GM12872 (cell line): Measurements from ENCODE around the gene DAZAP1.

Experiments
- TF ChIP-seq, protein P1 (sequence below): IDR thresholded peaks from 3 replicates; pipeline ENCODE4 v1.5.1; 2011; ENCODE audit warnings: low read depth, mild to moderate bottlenecking, low read length, moderate library complexity; ENCODE audit not compliant: insufficient read depth

DAZAP1 gene

DNA sequence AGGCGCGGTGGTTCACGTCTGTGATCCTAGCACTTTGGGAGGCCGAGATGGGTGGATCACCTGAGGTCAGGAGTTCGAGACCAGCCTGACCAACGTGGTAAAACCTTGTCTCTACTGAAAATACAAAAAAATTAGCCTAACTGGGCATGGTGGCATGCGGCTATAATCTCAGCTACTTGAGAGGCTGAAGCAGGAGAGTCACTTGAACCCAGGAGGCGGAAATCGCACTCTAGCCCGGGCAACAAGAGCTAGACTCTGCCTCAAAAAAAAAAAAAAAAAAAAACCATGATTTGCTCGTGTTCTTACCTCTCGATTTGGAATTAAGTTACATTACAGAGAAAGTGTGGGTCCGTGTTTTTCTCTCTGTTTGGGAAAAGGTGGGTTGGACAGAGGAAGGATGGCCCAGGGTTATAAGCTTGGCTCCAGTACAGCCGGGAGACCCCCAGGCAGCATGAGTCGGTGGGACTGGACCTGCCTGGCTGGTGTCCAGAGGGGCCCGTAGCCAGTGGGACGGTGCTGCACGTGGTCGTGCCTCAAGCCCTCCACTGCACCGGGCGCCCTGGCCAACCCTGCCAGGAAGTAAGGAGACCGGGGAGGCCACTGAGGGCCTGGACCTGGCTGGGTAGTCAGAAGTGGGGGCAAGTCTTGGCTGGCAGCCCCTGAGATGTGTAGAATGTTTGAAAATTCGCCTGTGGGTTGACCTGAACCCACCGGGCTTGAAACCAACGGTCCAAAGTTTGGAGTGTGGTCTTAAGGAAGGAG lies 34.5 kb downstream of the DAZAP1 start:
- TF ChIP-seq, protein P1, sequence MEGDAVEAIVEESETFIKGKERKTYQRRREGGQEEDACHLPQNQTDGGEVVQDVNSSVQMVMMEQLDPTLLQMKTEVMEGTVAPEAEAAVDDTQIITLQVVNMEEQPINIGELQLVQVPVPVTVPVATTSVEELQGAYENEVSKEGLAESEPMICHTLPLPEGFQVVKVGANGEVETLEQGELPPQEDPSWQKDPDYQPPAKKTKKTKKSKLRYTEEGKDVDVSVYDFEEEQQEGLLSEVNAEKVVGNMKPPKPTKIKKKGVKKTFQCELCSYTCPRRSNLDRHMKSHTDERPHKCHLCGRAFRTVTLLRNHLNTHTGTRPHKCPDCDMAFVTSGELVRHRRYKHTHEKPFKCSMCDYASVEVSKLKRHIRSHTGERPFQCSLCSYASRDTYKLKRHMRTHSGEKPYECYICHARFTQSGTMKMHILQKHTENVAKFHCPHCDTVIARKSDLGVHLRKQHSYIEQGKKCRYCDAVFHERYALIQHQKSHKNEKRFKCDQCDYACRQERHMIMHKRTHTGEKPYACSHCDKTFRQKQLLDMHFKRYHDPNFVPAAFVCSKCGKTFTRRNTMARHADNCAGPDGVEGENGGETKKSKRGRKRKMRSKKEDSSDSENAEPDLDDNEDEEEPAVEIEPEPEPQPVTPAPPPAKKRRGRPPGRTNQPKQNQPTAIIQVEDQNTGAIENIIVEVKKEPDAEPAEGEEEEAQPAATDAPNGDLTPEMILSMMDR: no peak

DNA sequence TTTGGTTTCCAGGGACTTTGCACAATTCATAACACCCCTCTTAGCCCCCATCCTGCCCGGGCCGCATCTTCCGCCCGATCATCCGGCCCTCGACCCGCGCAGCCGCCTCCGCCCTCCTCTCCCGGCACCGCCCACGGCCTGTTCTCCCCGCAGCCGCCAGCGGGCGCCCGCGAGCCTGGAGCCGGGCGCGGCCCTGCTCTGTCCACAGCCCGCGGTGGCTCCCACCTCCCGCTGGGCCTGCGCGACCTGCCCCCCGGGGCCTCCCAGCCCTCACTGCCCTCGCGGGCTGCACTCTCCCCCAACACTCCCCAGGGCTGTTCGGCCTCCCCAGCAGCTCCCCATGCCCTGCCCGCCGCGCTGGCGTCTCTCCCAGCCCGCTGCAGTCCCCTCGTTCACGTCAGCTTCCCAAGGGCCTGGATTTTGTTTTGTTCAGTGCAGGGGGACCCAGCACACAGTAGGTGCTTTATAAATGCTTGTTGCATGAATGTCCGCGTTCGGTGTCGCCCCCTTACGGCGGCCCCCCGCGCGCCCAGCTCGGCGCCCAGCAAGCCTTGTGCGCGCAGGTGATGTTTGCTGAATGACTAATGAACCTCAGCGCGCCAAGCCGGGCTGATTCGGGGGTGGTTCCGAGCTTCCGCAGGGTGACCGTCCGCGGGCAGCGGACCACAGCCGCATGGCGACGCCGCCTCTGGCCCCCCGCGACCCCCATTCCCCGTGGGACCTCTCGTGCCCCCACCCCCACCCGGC lies 38.0 kb downstream of the DAZAP1 start:
- TF ChIP-seq, protein P1: peak; percentile 86

DNA sequence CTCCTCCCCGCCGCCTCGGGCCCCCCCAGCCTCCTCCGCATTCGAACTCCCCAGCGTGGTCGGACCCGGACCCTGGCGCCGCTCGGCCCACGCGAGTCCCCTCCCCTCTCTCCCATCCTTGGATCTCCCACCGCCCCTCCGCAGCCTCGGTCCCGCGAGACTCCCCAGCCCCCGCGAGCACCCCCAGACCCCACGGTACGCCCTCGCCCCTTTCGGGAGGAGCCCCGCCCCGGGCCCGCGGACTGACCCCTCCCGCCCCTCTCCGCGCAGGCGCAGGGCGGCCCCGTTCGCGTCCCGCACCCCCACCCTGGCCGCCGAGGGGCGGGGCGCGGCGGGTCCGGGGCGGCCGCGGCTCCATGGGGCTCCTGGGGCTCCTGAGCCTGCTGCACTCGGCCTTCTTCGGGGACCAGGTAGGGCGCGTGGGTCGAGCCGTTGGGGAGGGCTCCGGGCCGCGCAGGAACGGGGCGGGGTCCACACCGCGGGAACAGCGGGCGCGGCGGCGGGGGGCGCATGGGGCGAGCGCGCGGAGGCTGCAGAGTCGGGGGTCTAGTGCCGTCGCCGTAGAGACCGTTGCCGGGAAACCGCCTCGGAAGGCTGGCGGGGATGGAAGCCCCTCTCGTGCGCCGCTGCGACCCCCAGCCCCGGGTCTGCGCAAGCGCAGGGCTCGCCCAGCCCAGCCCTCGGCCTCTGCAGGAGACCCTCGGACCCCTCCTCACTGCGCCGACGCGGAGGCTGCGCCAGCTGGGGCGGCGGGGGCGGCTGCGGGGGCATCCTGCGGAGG lies 38.7 kb downstream of the DAZAP1 start:
- TF ChIP-seq, protein P1: no peak

DNA sequence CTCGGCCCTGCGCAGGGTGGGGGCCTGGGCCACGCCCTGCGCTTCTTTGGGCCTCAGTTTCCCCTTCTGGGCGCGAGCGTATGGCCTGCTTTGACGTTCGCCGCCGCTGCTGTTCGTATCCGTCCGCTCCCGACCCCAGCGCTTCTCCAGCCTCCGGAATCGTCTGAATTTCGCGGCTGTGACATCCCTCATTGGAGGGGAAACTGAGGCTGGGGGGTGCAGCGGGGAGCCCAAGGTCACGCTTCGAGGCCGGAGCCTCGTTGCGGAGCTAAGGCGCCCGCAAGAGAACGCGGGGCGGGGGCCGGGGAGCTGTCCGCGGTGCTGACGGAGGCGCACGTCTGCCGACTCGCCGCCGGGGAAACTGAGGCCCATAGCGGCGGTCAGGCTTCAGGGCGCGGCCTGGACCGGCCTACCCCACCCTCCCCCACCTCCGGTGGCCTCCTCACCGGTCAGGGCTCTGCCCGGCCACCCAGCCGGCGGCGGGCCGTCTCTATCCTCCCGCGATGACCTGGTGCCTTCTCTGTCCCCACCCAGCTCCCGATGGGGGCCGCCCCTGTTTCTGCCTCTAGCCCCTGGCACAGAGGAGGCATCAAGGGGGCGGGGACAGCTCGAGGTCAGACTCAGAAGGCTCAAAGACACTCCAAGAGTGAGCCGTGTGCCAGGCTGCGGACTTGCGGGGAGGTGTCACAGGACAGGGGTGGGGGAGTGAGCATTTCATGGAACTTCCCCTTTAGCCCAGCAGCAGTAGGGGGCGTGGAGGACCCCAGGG lies 39.5 kb downstream of the DAZAP1 start:
- TF ChIP-seq, protein P1: no peak

DNA sequence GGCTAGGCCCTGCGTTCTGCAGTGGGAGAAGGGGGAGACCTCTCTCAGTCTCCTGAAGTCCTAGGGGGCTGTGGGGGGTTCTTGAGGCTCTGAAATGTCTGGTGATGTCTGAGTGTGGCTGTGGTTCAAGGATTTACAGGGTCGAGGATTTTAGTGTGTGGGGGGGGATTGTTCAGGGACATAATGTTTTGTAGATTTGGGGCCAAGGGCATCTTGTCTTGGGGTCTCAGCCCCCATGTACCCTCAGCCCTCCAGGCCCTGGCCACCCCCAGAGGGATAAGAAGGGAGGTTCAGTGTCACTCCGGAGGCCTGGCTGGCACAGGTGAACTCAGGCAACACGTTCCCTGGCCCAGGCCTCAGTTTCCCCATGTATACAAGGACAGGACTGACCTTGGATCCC lies 40.1 kb downstream of the DAZAP1 start:
- TF ChIP-seq, protein P1: no peak

DNA sequence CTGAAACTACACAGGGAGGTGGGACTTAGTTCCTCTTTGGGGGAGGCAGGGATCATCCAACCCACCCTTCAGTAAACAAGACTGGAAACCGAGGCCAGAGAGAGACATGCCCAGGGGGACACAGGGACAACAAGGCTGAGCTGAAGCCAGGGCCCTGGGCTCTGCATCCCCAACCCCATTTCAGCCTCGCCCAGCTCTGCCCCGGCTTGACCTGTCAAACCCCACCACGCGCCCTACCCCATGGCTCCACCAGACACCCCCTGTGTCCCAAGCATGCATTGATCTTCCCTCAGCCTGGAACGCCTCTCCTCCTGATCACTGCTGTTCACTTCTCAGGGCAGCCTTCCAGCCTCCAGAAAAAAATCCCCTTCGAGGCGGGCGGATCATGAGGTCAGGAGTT lies 40.6 kb downstream of the DAZAP1 start:
- TF ChIP-seq, protein P1: no peak
